Stimulated activated CD4-positive, alpha-beta T cell treated with anti-CD3 and anti-CD28 coated beads, Interleukin-2, amount 100 ng/mL, for 48 hours (primary cell): ENCODE results near the gene PLA2G1B.
"Not testable (repeated sequence)": the region's sequence is repeated elsewhere in the genome, so short reads cannot be mapped to it uniquely, and the experiment has no call there.

Experiments
- DNase-seq, 2 donors: peaks; one replicate each; pipeline ENCODE4 v3.0.0-alpha.2; 2020

PLA2G1B gene

GRCh38 chr12:120358412-120359100 lies 31.0 kb upstream of the PLA2G1B start:
- DNase-seq, result no peak

GRCh38 chr12:120357104-120357503 lies 29.5 kb upstream of the PLA2G1B start:
- DNase-seq, result no peak

- peak; percentile 72 for DNase-seq
Measured at GRCh38 chr12:120356567-120357030, 29.0 kb upstream of the PLA2G1B start.

- no peak for DNase-seq
Measured at GRCh38 chr12:120353556-120354317, 26.2 kb upstream of the PLA2G1B start.

- no peak for DNase-seq
Measured at GRCh38 chr12:120353136-120353535, 25.6 kb upstream of the PLA2G1B start.

GRCh38 chr12:120352117-120352516 lies 24.5 kb upstream of the PLA2G1B start:
- DNase-seq, result no peak

GRCh38 chr12:120350576-120351350 lies 23.2 kb upstream of the PLA2G1B start:
- no peak for DNase-seq

- no peak for DNase-seq
Measured at GRCh38 chr12:120347766-120348165, 20.2 kb upstream of the PLA2G1B start.

GRCh38 chr12:120346681-120347080 lies 19.1 kb upstream of the PLA2G1B start:
- no peak for DNase-seq

GRCh38 chr12:120346031-120346430 lies 18.5 kb upstream of the PLA2G1B start:
- no peak for DNase-seq

- no peak for DNase-seq
Measured at GRCh38 chr12:120343692-120344091, 16.1 kb upstream of the PLA2G1B start.

GRCh38 chr12:120343039-120343537 lies 15.5 kb upstream of the PLA2G1B start:
- DNase-seq, result no peak

GRCh38 chr12:120342175-120343038 lies 14.8 kb upstream of the PLA2G1B start:
- DNase-seq, result no peak

- no peak for DNase-seq
Measured at GRCh38 chr12:120339256-120339655, 11.7 kb upstream of the PLA2G1B start.

- no peak for DNase-seq
Measured at GRCh38 chr12:120337730-120338129, 10.2 kb upstream of the PLA2G1B start.

- not testable (repeated sequence) for DNase-seq
Measured at GRCh38 chr12:120336392-120336791, 8.8 kb upstream of the PLA2G1B start.

GRCh38 chr12:120335447-120335846 lies 7.9 kb upstream of the PLA2G1B start:
- peak; percentile 30 for DNase-seq

- DNase-seq, result no peak
Measured at GRCh38 chr12:120332523-120332922, 4.9 kb upstream of the PLA2G1B start.

- DNase-seq, result no peak
Measured at GRCh38 chr12:120332041-120332440, 4.5 kb upstream of the PLA2G1B start.

- DNase-seq, result no peak
Measured at GRCh38 chr12:120331390-120331789, 3.8 kb upstream of the PLA2G1B start.

GRCh38 chr12:120328228-120328627 lies 649 bp upstream of the PLA2G1B start:
- no peak for DNase-seq

- DNase-seq, result no peak
Measured at GRCh38 chr12:120324841-120325417, 2.6 kb downstream of the PLA2G1B start.
